ENCODE data around the gene CDC34.

CDC34 gene

DNA sequence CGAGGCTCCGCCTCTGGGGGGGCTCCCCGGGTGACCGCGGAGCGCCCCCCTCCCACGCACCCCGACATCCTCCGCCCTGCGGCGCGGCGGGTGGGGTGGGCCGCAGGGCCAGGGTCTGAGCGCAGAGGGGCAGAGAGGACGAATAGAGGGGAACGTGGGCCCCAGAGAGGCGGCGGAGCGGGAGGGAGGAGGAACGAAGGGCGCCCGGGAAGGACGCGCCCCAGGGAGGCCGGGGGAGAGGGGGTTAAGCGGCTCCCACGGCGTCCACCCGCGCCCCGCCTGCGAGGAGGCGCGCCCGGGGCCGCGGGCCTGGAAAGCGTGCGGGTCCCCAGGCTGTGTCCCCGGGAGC is 59.2 kb downstream of the CDC34 start:
- no CpG with 5 or more reads among the region's 41 CpGs for WGBS (ENCODE audit: insufficient coverage, insufficient read length)
- no peaks in the 10 kb centered on the region for H3K36me3 ChIP-seq (ENCODE audit: control insufficient read depth, insufficient read depth, low read length)
- no peaks in the 10 kb centered on the region for H3K9me3 ChIP-seq (ENCODE audit: control insufficient read depth, insufficient read depth, low read length)
- H3K27me3 ChIP-seq (ENCODE audit: control insufficient read depth, insufficient read depth, low read length), result peaks cover 13% of the 10 kb centered on the region; the same call in 1 of the 2 replicates
- H3K4me3 ChIP-seq (ENCODE audit: low read length), result no peak overlapping the region
- DNase-seq (ENCODE audit: low read depth, low spot score), result no peak
- peaks cover 3% of the 10 kb centered on the region; the same call in 1 of the 2 replicates for H3K4me1 ChIP-seq (ENCODE audit: control insufficient read depth, insufficient read depth, low read length)
- no peak overlapping the region for H3K27ac ChIP-seq (ENCODE audit: low read length)

DNA sequence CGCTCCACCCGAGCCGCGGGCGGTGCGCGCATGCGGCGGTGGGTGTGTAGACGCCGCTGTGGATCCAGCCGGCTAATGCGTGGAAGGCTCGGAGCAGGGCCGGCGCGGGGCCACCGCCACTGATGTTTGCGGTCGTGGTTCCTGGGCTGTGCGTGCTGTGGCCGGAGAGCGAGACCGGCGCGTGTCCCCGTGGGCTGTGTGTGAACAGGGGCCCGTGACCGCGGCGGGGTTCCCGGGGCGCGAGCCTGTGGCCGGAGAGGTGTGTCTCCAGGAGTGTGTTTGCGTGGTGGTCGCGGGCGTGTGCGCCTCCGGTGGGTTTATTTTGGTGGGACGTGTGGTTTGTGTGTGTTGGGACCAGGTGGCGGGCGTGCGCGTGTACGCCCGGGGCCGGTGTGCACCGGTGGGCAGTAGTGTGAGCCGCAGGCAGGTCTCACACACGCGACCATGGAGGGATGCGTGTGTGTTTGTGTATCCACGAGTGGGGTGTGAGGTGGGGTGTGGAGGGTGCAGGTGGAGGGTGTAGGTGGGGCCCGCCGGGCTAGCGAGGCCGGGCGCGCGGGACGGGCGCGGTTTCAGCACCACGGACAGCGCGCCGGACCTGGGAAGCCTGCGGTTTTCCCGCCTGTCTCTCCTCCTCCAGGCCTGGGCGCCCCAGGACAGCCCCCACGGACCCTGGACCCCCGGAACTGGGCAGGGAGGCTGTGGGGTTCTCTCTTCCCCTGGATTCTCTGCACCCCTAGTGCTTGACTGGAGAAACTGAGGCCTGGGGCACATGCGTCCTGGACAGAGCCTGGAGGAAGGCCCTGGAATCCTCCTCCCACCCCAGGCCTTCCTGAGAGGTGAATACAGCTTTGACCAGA is 59.8 kb downstream of the CDC34 start:
- Histone ChIP-seq H3K9me3 (ENCODE audit: control insufficient read depth, insufficient read depth, low read length) (no peaks in the 10 kb centered on the region), H3K27me3 (ENCODE audit: control insufficient read depth, insufficient read depth, low read length) (peaks cover 13% of the 10 kb centered on the region; the same call in 1 of the 2 replicates), H3K4me1 (ENCODE audit: control insufficient read depth, insufficient read depth, low read length) (peaks cover 3% of the 10 kb centered on the region; the same call in 1 of the 2 replicates), H3K27ac (ENCODE audit: low read length) (no peak overlapping the region), H3K36me3 (ENCODE audit: control insufficient read depth, insufficient read depth, low read length) (no peaks in the 10 kb centered on the region), H3K4me3 (ENCODE audit: low read length) (no peak overlapping the region)
- WGBS (ENCODE audit: insufficient coverage, insufficient read length), result no CpG with 5 or more reads among the region's 75 CpGs
- no peak for DNase-seq (ENCODE audit: low read depth, low spot score)
